ENCODE results near the gene GPR55.

Gene GPR55

GRCh38 chr2:230957756-230958391, 32.8 kb upstream of the GPR55 start:
- H3K4me3 ChIP-seq (ENCODE audit: low read depth in 1 of 2, low read length in 1 of 2), result no peak overlapping the region
- H3K4me1 ChIP-seq (ENCODE audit: control insufficient read depth in 1 of 2, insufficient read depth in 1 of 2, low read depth in 1 of 2, low read length in 1 of 2), result peaks cover 0 to 4% of the 10 kb centered on the region in 2 experiments
- H3K9me3 ChIP-seq, result no peaks in the 10 kb centered on the region
- TF ChIP-seq CTCF (IDR thresholded peaks at IDR 0.05), result no peak
- no peak overlapping the region for H3K27ac ChIP-seq
- no peaks in the 10 kb centered on the region for H3K36me3 ChIP-seq
- peaks cover 73% of the 10 kb centered on the region for H3K27me3 ChIP-seq

GRCh38 chr2:230956827-230957755, 32.0 kb upstream of the GPR55 start:
- H3K27me3 ChIP-seq, result peaks cover 73% of the 10 kb centered on the region
- no peak for TF ChIP-seq CTCF (IDR thresholded peaks at IDR 0.05)
- H3K36me3 ChIP-seq, result no peaks in the 10 kb centered on the region
- H3K27ac ChIP-seq, result no peak overlapping the region
- H3K9me3 ChIP-seq, result no peaks in the 10 kb centered on the region
- peaks cover 0 to 4% of the 10 kb centered on the region in 2 experiments for H3K4me1 ChIP-seq (ENCODE audit: control insufficient read depth in 1 of 2, insufficient read depth in 1 of 2, low read depth in 1 of 2, low read length in 1 of 2)
- H3K4me3 ChIP-seq (ENCODE audit: low read depth in 1 of 2, low read length in 1 of 2), result no peak overlapping the region

GRCh38 chr2:230955163-230955737, 30.2 kb upstream of the GPR55 start:
- H3K36me3 ChIP-seq, result no peaks in the 10 kb centered on the region
- H3K9me3 ChIP-seq, result no peaks in the 10 kb centered on the region
- peaks cover 0 to 4% of the 10 kb centered on the region in 2 experiments for H3K4me1 ChIP-seq (ENCODE audit: control insufficient read depth in 1 of 2, insufficient read depth in 1 of 2, low read depth in 1 of 2, low read length in 1 of 2)
- H3K27me3 ChIP-seq, result peaks cover 66% of the 10 kb centered on the region
- H3K4me3 ChIP-seq (ENCODE audit: low read depth in 1 of 2, low read length in 1 of 2), result no peak overlapping the region
- no peak for TF ChIP-seq CTCF (IDR thresholded peaks at IDR 0.05)
- no peak overlapping the region for H3K27ac ChIP-seq

- peaks cover 61% of the 10 kb centered on the region for H3K27me3 ChIP-seq
- H3K9me3 ChIP-seq, result no peaks in the 10 kb centered on the region
- H3K4me1 ChIP-seq (ENCODE audit: control insufficient read depth in 1 of 2, insufficient read depth in 1 of 2, low read depth in 1 of 2, low read length in 1 of 2), result peaks cover 0 to 4% of the 10 kb centered on the region in 2 experiments
- H3K4me3 ChIP-seq (ENCODE audit: low read depth in 1 of 2, low read length in 1 of 2), result no peak overlapping the region
- TF ChIP-seq CTCF (IDR thresholded peaks at IDR 0.05), result no peak
- no peaks in the 10 kb centered on the region for H3K36me3 ChIP-seq
- H3K27ac ChIP-seq, result no peak overlapping the region
These were observed 29.7 kb upstream of the GPR55 start for GRCh38 chr2:230954746-230955145.

- H3K27me3 ChIP-seq, result peaks cover 52% of the 10 kb centered on the region
- no peak overlapping the region for H3K4me3 ChIP-seq (ENCODE audit: low read depth in 1 of 2, low read length in 1 of 2)
- no peak for TF ChIP-seq CTCF (IDR thresholded peaks at IDR 0.05)
- H3K36me3 ChIP-seq, result no peaks in the 10 kb centered on the region
- no peak overlapping the region for H3K27ac ChIP-seq
- H3K4me1 ChIP-seq (ENCODE audit: control insufficient read depth in 1 of 2, insufficient read depth in 1 of 2, low read depth in 1 of 2, low read length in 1 of 2), result peaks cover 0 to 4% of the 10 kb centered on the region in 2 experiments
- H3K9me3 ChIP-seq, result no peaks in the 10 kb centered on the region
These were observed 28.8 kb upstream of the GPR55 start for GRCh38 chr2:230953845-230954244.

Data from neutrophil (primary cell).